Measurements from ENCODE around the gene MLNR. TPM values are rescaled to one million over a fixed set of nuclear protein-coding genes. Genes with fewer than 3 reads are reported as not detected.

Gene MLNR
- total RNA-seq, 2 experiments from 2014 or later, result not detected

- intact Hi-C loops (cut with micrococcal nuclease), result no loop called here
- ChIA-PET CTCF (interaction anchor here (1.5 kb wide), 1 partner anchor 215 kb away, joined by 3 read pairs; no protein-coding TSS in a partner anchor), POLR2A (no interaction called here)
- Mint-ChIP-seq H3K4me1 (ENCODE audit: low read depth) (peaks cover 13% of the 10 kb centered on the region), H3K4me3 (no peak overlapping the region), H3K27ac (peak overlapping the region; percentile 77), H3K36me3 (ENCODE audit: low read depth) (peaks cover 32% of the 10 kb centered on the region), H3K27me3 (no peaks in the 10 kb centered on the region), H3K9me3 (no peaks in the 10 kb centered on the region)
- peak; percentile 13 for ATAC-seq
- no peak for DNase-seq
- no peak for TF ChIP-seq CTCF (IDR thresholded peaks at IDR 0.05)
These were observed 34.9 kb upstream of the MLNR start for GRCh38 chr13:49185264-49185663.

DNA sequence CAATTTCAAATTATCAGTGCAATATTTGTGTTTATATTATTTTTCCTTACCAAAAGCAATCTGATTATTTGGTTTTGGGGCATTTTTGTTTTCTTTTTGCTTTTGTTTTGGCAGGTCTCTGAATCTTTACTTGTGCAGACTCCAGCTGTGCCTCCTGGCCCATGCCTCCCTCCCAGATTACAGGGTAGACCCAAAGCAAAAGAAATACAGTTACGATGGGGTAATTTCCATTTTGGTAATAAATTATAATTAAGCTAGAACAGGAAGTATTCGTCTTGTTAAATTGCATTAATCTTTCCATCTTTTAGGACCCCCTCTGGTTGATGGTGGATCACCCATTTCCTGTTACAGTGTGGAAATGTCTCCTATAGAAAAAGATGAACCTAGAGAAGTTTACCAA is 29.2 kb upstream of the MLNR start:
- no peak for TF ChIP-seq CTCF (IDR thresholded peaks at IDR 0.05)
- Mint-ChIP-seq H3K27ac (no peak overlapping the region), H3K36me3 (ENCODE audit: low read depth) (peaks cover 37% of the 10 kb centered on the region), H3K4me3 (no peak overlapping the region), H3K4me1 (ENCODE audit: low read depth) (peaks cover 6% of the 10 kb centered on the region), H3K27me3 (no peaks in the 10 kb centered on the region), H3K9me3 (no peaks in the 10 kb centered on the region)
- CTCF ChIA-PET, result interaction anchor here (1.3 kb wide), 1 partner anchor 90 kb away, joined by 4 read pairs; no protein-coding TSS in a partner anchor
- DNase-seq (no peak), ATAC-seq (no peak)
- POLR2A ChIA-PET, result no interaction called here
- intact Hi-C loops (cut with micrococcal nuclease), result no loop called here

- Mint-ChIP-seq H3K27ac (no peak overlapping the region), H3K27me3 (no peaks in the 10 kb centered on the region), H3K4me3 (no peak overlapping the region), H3K36me3 (ENCODE audit: low read depth) (peaks cover 34% of the 10 kb centered on the region), H3K4me1 (ENCODE audit: low read depth) (no peaks in the 10 kb centered on the region), H3K9me3 (no peaks in the 10 kb centered on the region)
- no peak for TF ChIP-seq CTCF (IDR thresholded peaks at IDR 0.05)
- DNase-seq (no peak), ATAC-seq (no peak)
- ChIA-PET POLR2A (no interaction called here), CTCF (interaction anchor here (2.1 kb wide), 1 partner anchor 74 kb away, joined by 6 read pairs; no protein-coding TSS in a partner anchor)
- intact Hi-C loops (cut with micrococcal nuclease), result no loop called here
These were observed 13.5 kb upstream of the MLNR start for GRCh38 chr13:49206641-49207040.

DNA sequence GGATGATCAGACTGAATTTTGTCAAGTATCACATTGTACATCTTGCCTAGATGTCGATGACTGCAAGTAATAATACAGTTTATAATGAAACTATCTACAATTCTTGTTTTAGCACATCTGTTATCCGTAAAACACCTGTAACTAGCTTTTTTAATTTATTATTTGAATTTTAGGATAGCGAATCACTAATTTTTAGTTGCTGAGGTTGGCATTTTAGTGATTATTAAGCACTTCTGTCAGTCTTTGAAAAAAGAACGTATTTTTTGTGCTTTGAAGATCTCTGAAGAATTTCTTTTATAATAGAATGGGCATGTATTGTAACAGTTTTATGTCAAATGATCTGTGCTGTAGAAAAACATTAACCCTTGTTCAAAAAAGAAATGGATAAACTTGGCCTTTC is 11.5 kb upstream of the MLNR start:
- ChIA-PET POLR2A (no interaction called here), CTCF (interaction anchor here (0.9 kb wide), 1 partner anchor 72 kb away, joined by 3 read pairs; no protein-coding TSS in a partner anchor)
- no peak for TF ChIP-seq CTCF (IDR thresholded peaks at IDR 0.05)
- ATAC-seq (no peak), DNase-seq (no peak)
- no peaks in the 10 kb centered on the region for H3K27me3 Mint-ChIP-seq
- H3K9me3 Mint-ChIP-seq, result no peaks in the 10 kb centered on the region
- intact Hi-C loops (cut with micrococcal nuclease), result no loop called here
- H3K4me1 Mint-ChIP-seq (ENCODE audit: low read depth), result no peaks in the 10 kb centered on the region
- H3K4me3 Mint-ChIP-seq, result no peak overlapping the region
- H3K27ac Mint-ChIP-seq, result no peak overlapping the region
- H3K36me3 Mint-ChIP-seq (ENCODE audit: low read depth), result peaks cover 29% of the 10 kb centered on the region

DNA sequence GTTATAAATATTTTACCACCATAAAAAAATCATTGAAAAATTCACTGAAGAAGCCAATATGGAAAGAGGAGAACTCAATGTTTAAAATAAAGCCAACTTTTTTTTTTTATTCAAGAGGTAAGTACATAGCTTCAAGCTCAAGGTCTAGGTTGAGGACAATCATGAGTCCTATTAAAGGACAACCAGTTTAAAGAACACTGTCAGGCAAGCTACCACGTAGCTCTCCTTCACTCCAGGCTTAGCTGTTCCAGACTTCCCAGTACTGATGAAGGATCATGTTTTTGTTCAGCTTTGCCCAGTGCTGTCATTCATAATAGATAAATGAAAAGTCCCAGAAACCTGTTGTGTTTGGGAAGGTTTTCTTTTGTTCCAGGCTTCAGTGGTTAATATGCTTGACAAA is 10.0 kb upstream of the MLNR start:
- ATAC-seq (no peak), DNase-seq (no peak)
- peaks cover 11% of the 10 kb centered on the region for H3K4me1 Mint-ChIP-seq (ENCODE audit: low read depth)
- CTCF ChIA-PET, result interaction anchor here (1.3 kb wide), 1 partner anchor 10 kb away, joined by 3 read pairs; the partner anchor contains the start of gene MLNR
- H3K27ac Mint-ChIP-seq, result no peak overlapping the region
- no peak overlapping the region for H3K4me3 Mint-ChIP-seq
- H3K36me3 Mint-ChIP-seq (ENCODE audit: low read depth), result peaks cover 22% of the 10 kb centered on the region
- POLR2A ChIA-PET, result no interaction called here
- H3K27me3 Mint-ChIP-seq, result no peaks in the 10 kb centered on the region
- intact Hi-C loops (cut with micrococcal nuclease), result no loop called here
- H3K9me3 Mint-ChIP-seq, result no peaks in the 10 kb centered on the region
- no peak for TF ChIP-seq CTCF (IDR thresholded peaks at IDR 0.05)

Measured in activated CD8-positive, alpha-beta T cell treated with anti-CD3 and anti-CD28 coated beads for 36 hours (primary cell).